Measurements from ENCODE around the gene OR5AU1.

OR5AU1 gene

DNA sequence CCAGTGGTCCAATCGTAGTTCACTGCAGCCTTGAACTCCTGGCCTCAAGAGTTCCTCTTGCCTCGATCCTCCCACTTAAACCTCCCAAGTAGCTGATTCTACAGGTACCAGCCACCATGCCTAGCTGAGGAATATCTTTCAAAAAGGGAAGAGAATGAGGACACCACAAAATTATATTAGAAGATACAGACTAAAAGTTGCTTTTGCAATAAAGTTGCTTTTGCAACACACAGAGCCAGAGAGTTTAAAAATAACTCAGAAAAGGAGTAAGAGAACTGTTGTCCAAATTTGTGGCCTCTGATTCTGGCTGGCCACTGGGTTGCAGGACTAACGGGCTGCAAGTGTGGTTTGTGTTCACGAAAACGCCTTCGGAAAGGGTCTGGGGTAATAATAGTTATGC is 35.2 kb downstream of the OR5AU1 start:
- no peak for DNase-seq (ENCODE audit: low read depth)
- H3K4me3 ChIP-seq (ENCODE audit: low read depth, low read length) = no peak overlapping the region
- TF ChIP-seq, protein P1, sequence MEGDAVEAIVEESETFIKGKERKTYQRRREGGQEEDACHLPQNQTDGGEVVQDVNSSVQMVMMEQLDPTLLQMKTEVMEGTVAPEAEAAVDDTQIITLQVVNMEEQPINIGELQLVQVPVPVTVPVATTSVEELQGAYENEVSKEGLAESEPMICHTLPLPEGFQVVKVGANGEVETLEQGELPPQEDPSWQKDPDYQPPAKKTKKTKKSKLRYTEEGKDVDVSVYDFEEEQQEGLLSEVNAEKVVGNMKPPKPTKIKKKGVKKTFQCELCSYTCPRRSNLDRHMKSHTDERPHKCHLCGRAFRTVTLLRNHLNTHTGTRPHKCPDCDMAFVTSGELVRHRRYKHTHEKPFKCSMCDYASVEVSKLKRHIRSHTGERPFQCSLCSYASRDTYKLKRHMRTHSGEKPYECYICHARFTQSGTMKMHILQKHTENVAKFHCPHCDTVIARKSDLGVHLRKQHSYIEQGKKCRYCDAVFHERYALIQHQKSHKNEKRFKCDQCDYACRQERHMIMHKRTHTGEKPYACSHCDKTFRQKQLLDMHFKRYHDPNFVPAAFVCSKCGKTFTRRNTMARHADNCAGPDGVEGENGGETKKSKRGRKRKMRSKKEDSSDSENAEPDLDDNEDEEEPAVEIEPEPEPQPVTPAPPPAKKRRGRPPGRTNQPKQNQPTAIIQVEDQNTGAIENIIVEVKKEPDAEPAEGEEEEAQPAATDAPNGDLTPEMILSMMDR (IDR thresholded peaks at IDR 0.05; ENCODE audit: control insufficient read depth, extremely low read depth, insufficient read depth) = no peak

DNA sequence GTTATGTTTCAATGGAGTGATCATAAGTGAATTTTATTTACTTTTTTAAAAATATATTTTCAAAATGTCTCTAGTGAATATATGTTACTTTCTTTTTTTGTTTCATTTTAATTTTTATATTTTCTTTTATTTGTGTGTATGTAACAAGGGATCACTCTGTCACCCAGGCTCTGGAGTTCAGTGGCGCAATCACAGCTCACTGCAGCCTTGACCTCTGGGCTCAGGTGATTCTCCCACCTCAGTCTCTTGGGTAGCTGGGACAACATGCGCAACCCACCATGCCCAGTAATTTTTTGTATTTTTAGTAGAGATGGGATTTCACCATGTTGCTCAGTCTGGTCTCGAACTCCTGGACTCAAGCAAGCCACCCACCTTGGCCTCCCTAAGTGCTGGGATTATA is 36.9 kb downstream of the OR5AU1 start:
- TF ChIP-seq, protein P1 (IDR thresholded peaks at IDR 0.05; ENCODE audit: control insufficient read depth, extremely low read depth, insufficient read depth) = no peak
- no peak for DNase-seq (ENCODE audit: low read depth)
- H3K4me3 ChIP-seq (ENCODE audit: low read depth, low read length) = no peak overlapping the region

DNA sequence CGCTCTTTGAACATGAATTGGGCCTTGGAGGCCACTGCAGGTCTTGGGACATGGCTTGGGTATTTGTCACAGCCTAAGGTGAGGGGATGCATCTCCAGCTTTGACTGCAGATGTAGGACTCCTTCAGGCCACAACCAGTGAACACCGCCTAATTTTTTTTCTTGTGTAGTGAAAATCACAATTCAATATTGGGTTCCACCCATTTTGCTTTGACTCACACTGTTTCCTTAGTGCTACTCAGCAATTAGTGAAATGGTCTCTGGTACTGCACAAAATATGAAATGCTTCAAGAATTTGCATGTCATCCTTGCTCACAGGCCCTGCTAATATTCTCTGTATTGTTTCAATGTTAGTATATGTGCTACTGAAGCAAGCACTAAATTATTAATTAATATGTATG is 42.5 kb downstream of the OR5AU1 start:
- H3K4me3 ChIP-seq (ENCODE audit: low read depth, low read length) = no peak overlapping the region
- no peak for DNase-seq (ENCODE audit: low read depth)
- TF ChIP-seq, protein P1 (IDR thresholded peaks at IDR 0.05; ENCODE audit: control insufficient read depth, extremely low read depth, insufficient read depth) = no peak

DNA sequence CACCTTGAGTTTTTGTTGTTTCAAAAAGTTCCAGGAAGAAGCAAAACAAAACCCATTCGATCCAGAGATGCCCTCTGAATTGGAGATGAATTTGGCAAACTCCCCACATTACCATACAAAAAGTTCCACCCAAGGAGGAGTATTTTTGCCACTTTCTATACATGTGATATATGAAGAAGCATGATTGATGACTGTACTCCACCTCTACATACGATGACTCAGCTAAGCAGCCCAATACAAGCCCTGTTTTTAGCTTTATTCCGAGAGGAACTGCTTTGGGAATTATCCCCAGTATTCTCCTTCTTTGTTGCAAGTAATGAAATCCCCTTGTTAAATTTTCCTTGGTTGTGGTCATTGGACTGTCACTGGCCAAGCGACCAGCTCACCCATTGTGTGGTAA is 43.6 kb downstream of the OR5AU1 start:
- TF ChIP-seq, protein P1 (IDR thresholded peaks at IDR 0.05; ENCODE audit: control insufficient read depth, extremely low read depth, insufficient read depth) = no peak
- DNase-seq (ENCODE audit: low read depth) = no peak

DNA sequence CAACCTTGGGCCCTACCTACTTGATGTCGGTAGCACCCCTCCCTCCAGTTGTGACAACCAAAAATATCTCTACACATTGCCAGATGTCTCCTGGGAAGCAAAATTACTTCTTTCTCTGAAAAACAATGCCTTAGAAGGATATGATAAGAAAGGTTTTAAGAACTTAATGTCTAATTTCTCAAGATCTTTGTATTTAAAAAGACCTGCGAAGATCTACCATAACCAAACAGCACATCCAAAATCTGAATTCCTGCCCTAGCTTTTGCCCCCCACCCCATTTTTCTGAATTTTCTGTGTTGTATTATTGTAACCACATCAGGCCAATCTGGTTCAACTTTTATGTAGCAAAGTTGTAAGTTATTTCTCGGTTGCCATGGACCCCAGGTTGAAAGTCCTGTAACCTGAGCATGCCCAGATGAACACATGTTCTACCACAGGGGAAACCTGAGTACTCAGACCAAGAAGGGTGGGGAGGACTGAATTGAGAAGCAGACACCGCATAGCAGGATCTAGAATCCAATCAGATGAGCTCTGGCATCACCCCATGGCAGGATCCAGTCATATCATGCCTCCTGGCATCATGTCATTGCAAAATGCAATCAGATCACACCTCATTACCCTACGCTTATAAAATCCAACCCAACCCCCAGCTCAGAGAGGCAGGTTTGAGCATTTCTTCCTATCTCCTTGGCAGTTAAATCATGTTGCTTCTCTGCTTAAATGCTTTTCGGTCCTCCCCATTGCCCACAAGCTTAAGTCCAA is 46.3 kb downstream of the OR5AU1 start:
- TF ChIP-seq, protein P1 (IDR thresholded peaks at IDR 0.05; ENCODE audit: control insufficient read depth, extremely low read depth, insufficient read depth) = no peak
- H3K4me3 ChIP-seq (ENCODE audit: low read depth, low read length) = no peak overlapping the region
- DNase-seq (ENCODE audit: low read depth) = no peak

More for the DNA sequence above, 43.6 kb downstream of the OR5AU1 start:
- H3K4me3 ChIP-seq (ENCODE audit: low read depth, low read length) = no peak overlapping the region

DNA sequence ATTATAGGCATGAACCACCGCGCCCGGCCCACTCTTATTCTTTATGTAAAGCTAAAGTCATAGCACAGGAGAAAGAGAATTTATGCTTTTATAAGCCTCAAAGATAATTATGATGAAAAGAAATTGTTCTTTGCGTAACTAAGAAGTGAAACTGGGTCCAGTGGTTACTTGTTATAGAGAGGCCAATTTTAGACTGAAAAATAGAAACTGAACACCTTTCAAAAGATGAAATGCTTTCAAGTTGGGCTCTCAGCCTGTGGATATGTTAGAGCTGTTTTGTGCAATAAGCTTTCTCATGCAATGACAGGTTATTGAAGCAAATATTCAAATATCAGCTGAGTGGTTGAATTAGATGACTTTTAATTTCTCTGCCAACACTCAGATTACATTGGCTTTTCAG is 47.1 kb downstream of the OR5AU1 start:
- TF ChIP-seq, protein P1 (IDR thresholded peaks at IDR 0.05; ENCODE audit: control insufficient read depth, extremely low read depth, insufficient read depth) = no peak
- no peak overlapping the region for H3K4me3 ChIP-seq (ENCODE audit: low read depth, low read length)
- DNase-seq (ENCODE audit: low read depth) = no peak

DNA sequence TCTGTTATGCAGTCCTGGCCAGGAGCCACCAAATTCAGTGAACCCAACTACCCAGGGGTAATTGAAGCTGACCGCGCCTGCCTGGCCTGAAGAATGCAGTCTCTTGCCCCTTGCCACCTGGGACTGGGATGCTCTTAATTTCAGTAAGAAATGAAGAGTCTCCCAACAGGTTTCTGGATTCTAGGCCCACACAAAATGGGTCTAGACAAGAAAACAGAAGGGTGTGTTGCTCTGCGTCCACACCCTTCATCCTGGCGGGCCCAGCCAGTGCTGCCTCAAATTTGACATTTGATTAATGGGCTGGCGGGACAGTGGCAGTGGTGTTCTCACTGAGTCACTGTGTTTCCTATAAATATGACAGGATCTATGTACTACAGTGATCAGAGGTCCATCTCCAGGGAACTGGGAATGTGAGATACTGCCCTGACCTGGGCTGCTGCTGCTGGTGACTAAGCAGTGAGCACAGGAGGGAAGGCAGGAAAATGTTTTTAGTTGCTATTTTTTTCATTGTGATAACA is 48.5 kb downstream of the OR5AU1 start:
- no peak for DNase-seq (ENCODE audit: low read depth)
- TF ChIP-seq, protein P1 (IDR thresholded peaks at IDR 0.05; ENCODE audit: control insufficient read depth, extremely low read depth, insufficient read depth) = no peak
- H3K4me3 ChIP-seq (ENCODE audit: low read depth, low read length) = no peak overlapping the region

Measured in LNCaP clone FGC (cell line).